GM21526 (cell line): ENCODE data around the gene TUBGCP4.

Source experiments
- ATAC-seq: cut with Tn5 transposase; IDR thresholded peaks from one replicate; pipeline ENCODE4 v1.9.1; 2021; ENCODE audit warnings: moderate library complexity; ENCODE audit not compliant: unreplicated experiment, low FRiP score

Gene TUBGCP4

DNA sequence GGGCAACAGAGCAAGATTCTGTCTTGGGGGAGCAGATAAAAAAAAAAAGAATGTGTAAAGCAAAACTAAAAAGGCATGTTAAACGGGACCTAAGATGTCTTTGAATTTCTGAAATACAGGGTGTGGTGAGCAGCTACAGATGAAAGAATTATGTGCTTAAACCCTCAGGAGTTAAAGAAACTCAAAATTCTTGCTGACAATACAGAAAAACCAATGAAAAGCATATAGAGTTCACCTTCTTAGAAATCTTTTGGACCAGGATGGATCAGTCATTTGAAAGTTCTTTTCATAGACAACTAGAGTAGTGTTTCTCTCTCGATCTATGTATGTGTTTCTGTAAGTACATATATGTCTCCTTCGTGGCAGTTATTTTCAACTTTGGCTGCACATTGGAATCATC lies 31.4 kb downstream of the TUBGCP4 start:
- no peak for ATAC-seq

DNA sequence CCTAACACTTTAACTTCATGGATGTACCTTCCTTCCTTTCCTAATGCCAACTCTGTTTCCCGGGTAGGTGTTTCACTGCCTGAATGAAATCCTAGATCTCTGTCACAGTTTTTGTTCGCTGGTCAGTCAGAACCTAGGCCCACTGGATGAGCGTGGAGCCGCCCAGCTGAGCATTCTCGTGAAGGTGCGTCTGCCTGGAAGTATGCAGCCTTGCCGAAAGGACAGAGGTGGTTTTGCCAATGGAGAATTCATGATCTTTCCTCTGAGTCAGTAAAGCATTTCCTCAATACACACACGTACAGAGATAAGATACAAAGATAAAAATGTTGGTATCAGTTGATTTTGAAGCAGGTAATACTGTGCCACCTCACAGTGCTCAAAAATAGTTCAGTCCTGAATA lies 32.7 kb downstream of the TUBGCP4 start:
- ATAC-seq: no peak

GRCh38 chr15:43404130-43404529 lies 33.2 kb downstream of the TUBGCP4 start:
- ATAC-seq: no peak

- no peak for ATAC-seq
Observed at GRCh38 chr15:43406189-43406588, 35.3 kb downstream of the TUBGCP4 start.

DNA sequence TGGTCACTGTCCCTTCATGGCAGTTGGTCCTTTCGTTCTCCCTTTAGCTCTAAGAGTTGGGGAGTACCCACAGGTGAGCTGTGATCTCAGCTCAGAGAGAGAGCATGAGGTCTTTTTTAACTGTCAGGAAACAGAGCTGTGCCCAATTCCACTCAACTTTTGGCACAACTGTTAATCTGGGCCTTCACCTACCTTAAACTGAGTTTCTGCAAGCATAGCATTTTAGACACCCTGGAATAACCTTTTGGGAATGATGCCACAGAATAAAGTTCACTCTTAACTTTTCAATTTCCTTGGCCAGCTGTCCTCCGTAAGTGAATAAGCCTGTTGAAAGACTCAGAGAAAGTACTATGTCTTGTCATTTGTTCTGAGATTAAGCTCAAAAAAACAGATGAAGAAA lies 35.9 kb downstream of the TUBGCP4 start:
- ATAC-seq: no peak

- no peak for ATAC-seq
Observed at GRCh38 chr15:43408789-43409188, 37.9 kb downstream of the TUBGCP4 start.

DNA sequence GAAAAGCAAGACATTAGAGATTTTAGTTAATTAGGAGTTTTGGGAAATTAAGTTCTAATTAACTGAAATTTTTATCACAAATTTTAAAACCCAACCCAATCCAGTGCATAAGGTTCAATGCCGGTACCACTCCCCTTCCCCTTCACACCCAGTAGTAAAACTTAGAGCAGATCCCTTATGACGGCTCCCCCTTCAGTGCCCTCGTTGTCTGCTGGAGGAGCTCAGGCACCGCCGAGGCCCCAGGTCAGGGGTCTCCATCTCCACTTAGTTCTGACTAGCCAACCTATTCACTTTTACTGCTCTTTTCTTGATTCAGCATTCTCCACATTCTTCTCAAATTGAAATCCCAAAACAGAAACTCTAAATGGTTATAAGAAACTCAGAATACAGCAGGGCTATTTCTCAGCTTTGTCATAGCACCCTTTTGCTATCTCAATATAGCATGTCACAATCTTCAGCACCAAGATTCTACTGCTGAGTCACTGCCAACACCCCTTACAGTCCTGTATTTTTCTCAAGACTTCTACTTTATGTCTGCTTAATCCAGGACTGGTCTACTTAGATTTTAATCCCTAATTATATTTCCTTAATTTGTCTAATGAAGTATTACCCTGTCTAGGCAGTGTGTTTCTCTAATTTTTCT lies 39.8 kb downstream of the TUBGCP4 start:
- no peak for ATAC-seq

- ATAC-seq: no peak
Observed at GRCh38 chr15:43412096-43412495, 41.2 kb downstream of the TUBGCP4 start.

DNA sequence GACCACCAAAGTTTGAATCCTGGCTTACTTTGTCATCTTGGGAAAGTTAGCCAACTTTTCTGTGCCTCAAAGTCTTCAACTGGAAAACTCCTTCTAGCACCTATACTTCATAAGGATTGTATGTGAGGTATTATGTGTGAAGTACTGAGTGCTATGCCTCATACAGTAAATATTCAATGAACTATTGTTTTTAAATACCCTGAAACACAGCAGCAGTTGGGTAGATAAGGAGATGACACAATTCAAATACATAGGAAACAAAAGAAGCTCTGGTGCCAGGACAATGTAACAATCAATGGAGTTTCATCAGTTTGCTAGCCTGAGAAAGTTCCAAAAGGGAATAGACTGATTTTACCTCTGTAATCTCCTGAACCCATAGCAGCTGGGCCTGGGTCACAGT lies 43.3 kb downstream of the TUBGCP4 start:
- no peak for ATAC-seq

GRCh38 chr15:43420435-43420834 lies 49.5 kb downstream of the TUBGCP4 start:
- ATAC-seq: no peak

GRCh38 chr15:43420876-43421275 lies 50.0 kb downstream of the TUBGCP4 start:
- no peak for ATAC-seq

- no peak for ATAC-seq
Observed at GRCh38 chr15:43423793-43424192, 52.9 kb downstream of the TUBGCP4 start.

DNA sequence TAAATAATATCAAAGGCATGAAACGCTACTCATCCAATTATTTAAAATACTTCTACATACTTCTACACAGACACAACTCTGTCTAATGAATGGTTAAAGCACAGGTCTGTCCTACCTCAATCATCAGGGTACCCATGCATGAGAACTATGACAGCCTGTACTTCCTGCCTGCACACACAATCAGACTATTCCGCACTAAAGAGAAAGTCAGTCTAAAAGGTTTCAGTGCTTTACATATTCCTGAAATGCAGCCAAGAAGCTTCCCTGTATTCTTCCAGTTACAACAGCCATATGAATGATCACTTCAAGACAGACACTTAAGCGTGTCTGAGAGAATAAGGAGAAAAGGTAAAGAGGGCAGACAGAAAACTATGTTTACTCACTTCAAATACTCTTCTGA lies 58.8 kb downstream of the TUBGCP4 start:
- ATAC-seq: no peak

DNA sequence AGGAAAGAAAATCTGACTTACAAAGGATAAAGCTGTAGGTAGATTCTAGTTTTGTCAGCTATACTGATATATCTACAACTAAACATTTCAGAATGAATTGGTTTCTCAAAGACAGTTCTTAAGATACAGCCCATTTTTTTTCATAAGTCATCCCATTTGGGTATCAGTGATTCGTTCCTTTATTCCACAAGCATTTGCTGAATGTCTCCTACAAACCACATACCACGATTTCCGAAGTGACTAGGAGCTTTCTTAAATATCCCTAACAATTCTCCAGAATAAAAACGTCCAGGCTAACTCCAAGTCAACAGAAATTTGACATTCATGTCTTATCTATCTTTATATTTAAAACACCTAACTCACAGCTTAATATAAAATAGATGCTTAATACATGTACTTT lies 62.3 kb downstream of the TUBGCP4 start:
- no peak for ATAC-seq

DNA sequence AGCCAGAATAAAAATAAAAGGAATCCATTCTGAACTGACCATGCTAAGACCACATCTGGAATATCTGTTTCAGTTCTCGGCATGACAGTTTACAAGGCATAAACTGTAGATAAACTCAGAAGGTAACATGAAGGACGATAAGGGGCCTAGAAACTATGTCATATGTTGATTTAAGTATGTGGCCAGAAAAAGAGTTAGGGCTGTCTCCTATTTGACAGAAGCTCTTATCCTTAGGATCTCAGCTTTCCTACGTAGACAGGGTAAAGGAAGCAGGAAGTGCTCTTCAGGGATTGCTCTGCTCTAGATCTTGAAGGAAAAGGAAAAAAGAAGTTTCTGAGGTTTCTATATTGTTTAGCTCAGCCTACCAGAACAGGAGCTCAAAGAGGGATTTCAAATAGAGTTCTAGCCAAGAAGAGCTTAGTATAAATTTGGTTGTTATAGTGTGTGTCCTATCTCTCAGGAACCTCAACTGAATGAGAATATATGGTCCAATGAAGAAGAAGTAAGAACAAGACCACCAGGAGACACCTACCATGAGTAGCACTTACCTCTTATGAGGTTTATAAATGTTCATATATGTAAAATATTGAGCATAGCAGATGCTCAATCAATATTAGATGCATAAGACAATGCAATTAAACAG lies 62.9 kb downstream of the TUBGCP4 start:
- no peak for ATAC-seq

DNA sequence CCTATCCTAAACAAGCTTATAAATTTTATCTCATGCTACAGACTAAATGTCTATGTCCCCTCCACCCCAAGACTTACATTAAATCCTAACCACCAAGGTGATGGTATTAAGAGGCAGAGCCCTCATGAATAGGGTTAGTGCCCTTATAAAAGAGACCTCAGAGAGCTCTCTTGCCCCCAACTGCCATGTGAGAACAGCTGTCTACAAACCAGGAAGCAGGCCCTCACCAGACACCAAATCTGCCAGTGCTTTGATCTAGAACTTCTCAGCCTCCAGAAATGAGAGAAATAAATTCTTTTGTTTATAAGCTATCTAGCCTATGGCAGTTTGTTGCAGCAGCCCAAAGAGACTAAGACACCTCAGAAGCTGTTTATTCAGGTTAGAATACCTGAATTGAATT lies 63.5 kb downstream of the TUBGCP4 start:
- ATAC-seq: no peak

- ATAC-seq: no peak
Observed at GRCh38 chr15:43436395-43436794, 65.5 kb downstream of the TUBGCP4 start.

GRCh38 chr15:43439268-43439667 lies 68.4 kb downstream of the TUBGCP4 start:
- no peak for ATAC-seq

DNA sequence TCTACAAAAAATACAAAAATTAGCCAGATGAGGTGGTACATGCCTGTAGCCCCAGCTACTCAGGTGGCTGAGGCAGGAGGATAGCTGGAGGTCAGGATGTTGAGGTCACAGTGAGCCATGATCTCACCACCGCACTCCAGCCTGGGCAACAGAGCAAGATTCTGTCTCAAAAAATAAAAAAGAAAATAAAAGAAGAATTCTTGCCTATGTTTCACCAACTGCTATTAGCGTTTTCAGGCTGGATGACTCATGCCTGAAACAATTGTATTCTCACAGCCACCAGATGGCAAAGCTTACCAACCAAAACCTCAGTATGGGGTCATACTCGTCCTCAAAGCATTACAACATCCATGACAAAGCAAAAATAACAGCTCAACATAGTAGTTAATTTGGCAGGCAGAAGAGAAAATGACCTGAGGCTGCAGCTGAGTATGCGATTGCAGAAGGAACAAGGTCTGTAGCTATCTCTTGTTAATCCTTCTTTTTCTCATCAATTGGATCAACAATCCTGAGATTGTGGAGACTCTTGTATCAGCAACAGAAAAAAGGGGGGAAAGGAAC lies 69.9 kb downstream of the TUBGCP4 start:
- ATAC-seq: no peak

- ATAC-seq: no peak
Observed at GRCh38 chr15:43441316-43441715, 70.4 kb downstream of the TUBGCP4 start.

GRCh38 chr15:43446344-43446743 lies 75.4 kb downstream of the TUBGCP4 start:
- ATAC-seq: no peak

GRCh38 chr15:43449981-43450380 lies 79.1 kb downstream of the TUBGCP4 start:
- ATAC-seq: no peak
